ENCODE data around the gene PLEKHG4B.
"Not testable (repeated sequence)": the region's sequence is repeated elsewhere in the genome, so short reads cannot be mapped to it uniquely, and the experiment has no call there.

The PLEKHG4B gene, protein sequence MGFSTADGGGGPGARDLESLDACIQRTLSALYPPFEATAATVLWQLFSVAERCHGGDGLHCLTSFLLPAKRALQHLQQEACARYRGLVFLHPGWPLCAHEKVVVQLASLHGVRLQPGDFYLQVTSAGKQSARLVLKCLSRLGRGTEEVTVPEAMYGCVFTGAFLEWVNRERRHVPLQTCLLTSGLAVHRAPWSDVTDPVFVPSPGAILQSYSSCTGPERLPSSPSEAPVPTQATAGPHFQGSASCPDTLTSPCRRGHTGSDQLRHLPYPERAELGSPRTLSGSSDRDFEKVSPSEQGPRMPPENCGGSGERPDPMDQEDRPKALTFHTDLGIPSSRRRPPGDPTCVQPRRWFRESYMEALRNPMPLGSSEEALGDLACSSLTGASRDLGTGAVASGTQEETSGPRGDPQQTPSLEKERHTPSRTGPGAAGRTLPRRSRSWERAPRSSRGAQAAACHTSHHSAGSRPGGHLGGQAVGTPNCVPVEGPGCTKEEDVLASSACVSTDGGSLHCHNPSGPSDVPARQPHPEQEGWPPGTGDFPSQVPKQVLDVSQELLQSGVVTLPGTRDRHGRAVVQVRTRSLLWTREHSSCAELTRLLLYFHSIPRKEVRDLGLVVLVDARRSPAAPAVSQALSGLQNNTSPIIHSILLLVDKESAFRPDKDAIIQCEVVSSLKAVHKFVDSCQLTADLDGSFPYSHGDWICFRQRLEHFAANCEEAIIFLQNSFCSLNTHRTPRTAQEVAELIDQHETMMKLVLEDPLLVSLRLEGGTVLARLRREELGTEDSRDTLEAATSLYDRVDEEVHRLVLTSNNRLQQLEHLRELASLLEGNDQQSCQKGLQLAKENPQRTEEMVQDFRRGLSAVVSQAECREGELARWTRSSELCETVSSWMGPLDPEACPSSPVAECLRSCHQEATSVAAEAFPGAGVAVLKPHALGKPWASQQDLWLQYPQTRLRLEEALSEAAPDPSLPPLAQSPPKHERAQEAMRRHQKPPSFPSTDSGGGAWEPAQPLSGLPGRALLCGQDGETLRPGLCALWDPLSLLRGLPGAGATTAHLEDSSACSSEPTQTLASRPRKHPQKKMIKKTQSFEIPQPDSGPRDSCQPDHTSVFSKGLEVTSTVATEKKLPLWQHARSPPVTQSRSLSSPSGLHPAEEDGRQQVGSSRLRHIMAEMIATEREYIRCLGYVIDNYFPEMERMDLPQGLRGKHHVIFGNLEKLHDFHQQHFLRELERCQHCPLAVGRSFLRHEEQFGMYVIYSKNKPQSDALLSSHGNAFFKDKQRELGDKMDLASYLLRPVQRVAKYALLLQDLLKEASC (N-terminal part only)
- 0.26 to 0.44 reads per million in 2 donors for total RNA-seq

DNA sequence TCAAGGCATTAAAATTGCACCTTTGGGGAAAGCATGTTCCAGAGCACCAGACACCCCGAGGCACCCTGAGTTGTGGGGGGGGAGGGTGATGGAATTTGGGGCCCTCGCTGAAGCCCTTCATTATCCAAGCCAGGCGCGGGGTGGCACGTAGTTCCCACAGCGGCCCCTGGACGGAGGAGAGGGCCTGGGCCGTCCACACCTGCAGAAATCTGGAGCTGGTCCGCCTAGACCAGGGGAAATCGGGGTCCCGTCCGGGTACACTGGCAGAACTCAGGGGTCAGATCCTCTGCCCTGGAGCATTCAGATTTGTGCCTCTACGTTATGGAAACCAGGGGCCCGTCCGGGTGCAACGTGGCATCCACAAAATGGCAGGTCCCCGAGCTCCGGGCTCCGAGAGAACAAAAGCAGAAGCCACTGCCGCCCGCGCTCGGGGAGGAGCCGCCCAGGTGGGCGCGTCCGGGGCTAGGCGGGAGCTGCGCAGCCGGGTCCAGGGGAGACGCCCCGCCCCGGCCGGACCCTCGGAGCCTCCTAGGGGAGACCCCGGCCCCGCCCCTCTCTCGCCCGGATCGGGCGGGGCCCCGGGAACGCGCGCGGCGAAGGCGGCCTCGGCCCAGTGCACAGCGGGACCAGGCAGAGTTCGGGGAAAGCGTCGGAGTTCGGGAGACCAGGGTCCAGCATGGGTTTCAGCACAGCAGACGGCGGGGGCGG, at the start of gene PLEKHG4B:
Gene PLEKHG4B, plus strand, starts transcription at position 613 of the 708 bp plus-strand sequence. Its CDS starts 64 bp downstream, at position 677.
- DNase-seq = no peak

DNA sequence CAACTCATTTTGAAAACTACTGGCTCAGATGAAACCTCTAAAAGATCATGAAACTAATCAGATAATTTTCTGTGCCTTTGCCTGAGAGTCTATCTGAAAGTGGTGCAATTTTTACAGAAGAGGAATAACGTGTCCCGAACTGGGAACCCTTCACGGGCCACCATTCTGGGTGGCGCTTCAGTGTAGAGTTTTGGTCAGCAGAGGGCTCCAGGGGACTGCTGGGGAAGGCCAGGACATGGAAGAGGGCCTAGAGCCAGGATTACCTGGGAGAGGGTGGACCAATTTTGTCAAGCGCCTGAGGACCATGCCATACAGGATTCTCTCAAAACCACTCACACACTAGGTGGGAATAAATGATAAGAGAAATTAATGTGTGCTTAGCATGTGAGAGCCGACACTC, 49.7 kb upstream of the PLEKHG4B start:
- no peak for DNase-seq

DNA sequence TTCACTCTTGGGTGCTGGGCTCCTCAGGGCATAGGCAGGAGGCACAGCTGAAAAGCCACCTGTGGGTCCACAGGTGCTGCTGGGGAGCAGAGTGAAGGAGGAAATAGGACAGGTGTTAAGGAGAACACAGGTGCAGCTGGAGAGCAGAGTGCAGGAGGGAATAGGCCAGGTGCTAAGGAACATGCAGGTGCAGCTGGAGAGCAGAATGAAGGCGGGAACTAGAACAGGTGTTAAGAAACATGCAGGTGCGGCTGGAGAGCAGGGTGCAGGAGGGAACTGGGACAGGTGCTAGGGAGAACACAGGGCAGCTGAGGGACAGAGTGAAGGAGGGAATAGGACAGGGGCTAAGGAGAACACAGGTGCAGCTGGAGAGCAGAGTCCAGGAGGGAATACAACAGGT, 43.8 kb upstream of the PLEKHG4B start:
- DNase-seq = no peak

DNA sequence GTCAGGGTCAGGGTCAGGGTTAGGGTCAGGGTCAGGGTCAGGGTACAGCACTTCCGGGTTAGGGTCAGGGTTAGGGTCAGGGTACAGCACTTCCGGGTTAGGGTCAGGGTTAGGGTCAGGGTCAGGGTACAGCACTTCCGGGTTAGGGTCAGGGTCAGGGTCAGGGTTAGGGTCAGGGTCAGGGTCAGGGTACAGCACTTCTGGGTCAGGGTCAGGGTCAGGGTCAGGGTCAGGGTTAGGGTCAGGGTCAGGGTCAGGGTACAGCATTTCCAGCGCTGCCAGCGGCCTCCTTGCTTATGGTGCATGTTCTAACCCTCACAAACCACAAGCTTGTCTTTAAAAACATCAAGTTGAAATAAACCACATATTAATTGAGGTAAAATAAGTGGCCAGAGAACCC, 42.4 kb upstream of the PLEKHG4B start:
- DNase-seq = not testable (repeated sequence)

DNA sequence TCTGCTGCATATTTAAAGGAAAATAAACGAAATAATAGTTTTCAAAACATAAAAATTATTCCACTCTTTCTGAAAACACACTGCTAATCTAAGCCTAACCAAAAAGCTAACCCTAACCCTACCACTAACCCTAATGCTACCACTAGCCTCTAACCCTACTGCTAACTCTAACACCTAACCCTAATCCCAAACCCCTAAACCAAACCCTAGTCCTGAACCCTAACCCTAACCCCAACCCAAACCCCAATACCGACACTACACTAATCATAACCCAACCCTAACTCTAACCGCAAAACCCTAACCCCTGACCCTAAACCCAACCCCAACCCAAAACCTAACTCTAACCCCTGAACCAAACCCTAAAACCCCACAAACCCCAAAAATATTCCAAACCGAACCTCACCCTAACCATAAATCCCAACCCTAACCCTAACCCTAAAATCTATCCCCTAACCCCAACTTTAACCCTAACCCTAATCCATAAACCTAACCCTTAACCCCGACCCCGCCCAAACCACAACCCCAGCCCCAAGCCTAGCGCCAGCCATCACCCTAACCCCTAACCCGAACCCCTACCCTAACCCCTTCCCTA, 41.9 kb upstream of the PLEKHG4B start:
- DNase-seq = no peak

DNA sequence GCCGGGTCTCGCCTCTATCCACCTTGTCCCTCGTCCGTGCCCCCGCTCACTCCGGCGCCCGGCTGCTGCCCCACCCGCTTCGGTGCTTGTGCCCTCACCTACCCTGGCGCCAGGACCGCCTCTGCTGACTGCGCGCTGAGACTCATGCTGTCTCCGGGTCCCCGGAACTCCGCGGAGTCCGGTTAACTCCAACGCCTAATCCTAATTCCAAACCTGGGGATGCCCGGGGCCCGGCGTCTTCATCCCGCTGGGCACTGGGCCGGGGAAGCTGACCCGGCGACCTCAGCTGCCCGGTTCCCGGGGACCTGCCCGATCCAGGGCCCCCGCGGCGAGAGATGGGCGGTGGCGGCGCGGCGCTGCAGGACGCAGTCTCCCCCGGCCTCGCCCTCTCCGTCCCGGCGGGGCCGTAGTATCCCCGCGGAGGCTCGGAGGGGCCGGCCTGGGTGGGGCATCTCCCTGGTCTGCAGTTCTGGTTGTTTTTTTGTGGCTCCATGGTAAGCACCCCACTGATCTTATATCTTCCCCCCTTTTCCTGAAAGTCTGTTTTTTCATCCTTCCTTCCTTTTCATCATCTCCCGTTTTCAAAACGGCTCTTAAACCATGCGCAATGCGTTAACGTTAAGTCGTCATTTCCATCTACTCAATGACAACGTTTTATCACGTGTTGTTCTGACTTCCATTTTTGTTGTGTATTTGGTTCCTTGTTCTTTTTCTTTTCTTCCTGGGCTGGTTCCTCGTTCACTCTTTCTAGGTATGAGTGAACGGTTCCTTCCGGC, 41.1 kb upstream of the PLEKHG4B start:
- DNase-seq = no peak

DNA sequence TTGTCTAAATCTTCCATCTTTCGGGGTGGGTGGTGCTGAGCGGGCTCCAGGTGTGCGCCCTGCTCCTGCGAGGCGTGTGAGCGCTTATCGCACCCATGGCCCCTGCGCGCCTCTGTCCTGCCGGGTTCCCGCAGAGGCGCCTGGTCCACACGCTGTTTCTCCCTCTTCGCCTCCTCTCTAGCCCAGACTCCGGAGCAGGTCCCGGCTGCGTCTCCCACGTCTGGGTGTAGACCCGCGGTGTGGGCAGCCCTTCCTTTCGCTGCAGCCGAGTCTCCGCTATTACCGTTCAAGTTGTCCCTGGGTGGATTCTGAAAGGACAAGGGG, 40.5 kb upstream of the PLEKHG4B start:
- no peak for DNase-seq

DNA sequence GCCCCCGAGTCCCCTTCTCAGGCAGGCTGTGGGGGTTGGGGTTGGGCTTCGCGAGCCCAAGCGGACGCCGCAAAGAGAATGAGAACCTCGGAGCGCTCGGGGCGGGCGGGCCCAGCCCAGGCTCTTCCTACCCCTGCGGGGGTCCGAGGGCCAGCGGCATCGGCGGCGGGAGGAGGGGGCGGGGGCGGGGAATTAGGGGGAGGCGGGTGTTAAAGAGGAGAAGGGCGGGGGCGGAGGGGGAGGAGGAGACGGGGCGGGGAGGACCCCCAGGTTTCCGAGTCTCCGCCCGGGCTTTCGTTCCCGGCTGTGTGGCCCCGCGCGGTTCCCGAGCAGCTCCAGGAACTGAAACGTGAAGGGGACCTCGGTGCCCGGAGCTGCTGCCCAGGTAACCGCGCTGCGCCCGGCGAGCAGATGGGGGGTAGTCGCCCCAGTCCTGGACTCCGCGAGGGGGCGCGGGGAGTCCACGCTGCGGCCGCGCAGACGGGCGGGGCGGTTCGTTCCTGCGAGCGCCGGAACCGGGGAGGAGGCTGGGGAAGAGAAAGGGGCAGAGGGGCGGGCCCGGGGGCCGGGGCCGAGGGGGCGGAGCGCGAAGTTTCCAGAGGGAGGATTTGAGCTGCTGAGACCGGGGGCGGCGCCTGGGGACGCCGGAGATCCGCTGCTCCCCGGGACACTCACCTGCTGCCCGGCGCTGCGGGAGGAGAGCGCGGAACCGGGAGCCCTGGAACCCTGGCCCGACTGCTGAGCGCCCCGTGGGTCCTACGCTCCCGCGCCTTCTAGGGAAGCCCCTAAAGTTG, 38.4 kb upstream of the PLEKHG4B start:
- no peak for DNase-seq

DNA sequence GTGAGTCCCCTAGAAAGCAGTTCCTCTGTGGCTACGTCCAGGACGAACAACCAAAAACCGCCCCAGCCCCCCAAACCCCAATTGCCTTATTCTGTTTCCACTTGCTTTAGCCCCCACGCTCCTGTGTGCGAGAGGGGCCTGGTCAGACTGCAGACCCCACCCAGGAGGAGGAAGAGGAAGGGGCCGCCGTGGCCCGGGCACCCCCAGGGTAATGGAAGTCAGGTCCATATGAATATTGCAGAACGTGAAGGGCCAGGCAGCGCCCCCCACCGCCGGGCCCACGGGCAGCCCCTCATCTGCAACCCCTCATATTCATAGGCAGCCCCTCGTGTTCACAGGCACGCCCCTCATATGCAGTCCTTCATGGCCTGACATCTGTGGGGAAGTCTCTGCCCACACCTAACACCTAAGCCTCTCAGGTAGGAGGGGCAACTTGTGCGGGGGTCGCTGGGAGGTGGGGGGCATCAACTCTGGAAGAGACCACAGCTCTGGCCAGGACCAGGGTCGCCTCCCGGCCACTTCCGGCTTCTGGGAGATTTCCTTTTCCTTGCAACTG, 37.7 kb upstream of the PLEKHG4B start:
- no peak for DNase-seq

DNA sequence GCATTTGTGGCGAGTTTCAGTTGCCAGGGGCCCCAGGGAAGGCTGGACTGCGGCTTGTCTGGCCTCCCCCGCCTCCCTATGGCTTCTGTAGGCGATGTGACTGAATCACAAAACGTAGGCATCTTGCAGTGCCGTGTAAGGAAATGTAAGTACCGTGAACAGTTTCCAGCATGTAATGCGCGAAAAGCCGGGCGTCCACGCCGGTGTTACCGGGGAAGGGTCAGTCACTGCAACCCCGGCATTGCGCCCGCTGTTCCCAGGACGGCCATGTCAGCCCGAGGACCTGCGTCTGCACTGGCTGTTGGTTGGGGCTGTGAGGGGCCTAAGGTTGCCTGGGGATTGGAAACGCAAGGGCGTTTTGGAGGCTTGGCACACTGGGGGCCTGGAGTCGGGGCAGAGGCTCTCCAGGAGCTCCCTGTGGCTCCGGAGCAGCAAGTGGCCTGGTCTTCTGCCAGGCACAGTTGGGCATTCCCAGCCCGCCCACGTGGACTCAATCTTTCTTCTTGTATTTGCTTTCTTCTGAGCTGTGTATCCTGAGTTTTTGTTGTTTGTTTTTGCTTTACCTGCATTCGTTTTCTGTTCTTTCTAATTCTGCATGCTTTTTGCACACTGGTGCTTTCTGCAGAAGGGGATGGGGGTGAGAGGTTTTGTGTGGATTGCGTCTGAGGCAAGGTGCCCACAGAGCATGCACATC, 36.9 kb upstream of the PLEKHG4B start:
- DNase-seq = no peak

DNA sequence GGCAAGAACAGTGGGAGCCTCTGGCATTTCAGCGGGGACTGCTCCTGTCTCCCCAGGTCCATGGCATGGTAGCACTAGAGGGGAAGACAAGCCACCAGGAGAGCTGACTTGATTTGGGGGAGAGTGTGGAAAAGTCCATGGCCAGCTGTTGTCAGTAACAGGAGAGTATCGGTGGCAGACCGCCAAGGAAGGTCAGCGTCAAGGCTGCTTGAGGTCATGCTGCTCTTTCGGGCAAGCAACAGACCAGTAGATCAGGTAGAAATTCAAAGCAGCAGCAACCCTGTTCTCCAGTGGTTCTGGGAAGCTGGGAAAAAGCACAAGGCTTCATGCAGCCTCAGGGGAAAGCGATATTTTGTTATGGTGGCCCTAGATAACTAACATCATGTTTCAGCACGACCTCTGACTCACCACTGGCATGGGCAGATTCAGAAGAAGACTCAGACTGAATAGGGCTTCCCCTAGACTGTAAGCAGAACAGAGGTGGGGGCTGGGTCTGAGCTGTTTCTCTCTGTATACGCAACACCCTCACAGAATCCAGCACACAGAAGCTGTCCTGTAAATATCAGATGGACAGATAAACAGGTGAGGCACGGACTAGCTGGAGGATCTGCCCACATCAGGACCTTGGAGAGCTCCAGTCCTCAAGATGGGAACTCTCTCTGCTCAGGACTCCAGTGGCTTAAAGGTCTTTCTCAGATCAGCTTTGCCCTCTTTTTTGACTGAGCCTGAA, 35.2 kb upstream of the PLEKHG4B start:
- DNase-seq = no peak

DNA sequence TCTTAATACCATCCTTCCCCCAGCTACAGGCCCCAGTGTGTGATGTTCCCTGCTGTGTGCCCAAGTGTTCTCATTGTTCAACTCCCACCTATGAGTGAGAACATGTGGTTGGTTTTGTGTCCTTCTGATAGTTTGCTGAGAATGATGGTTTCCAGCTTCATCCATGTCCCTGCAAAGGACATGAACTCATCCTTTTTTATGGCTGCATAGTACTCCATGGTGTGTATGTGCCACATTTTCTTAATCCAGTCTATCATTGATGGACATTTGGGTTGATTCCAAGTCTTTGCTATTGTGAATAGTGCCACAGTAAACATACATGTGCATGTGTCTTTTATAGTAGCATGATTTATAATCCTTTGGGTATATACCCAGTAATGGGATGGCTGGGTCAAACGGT, 31.7 kb upstream of the PLEKHG4B start:
- DNase-seq = not testable (repeated sequence)

DNA sequence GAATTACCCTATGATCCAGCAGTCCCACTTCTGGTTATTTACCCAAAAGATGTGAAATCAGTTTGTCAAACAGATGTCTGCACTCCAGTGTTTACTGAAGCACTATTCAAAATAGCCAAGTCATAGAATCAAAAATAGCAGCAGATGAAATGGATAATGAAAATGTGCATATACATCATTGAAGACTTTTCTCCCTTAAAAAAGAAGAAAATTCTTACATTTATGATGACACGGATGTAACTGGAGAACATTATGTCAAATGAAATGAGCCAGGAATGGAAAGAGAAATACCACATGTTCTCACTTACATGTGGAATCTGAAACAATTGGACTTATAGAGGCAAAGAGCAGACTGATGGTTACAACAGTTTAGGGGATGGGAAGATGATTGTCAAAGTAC, 21.5 kb upstream of the PLEKHG4B start:
- no peak for DNase-seq

DNA sequence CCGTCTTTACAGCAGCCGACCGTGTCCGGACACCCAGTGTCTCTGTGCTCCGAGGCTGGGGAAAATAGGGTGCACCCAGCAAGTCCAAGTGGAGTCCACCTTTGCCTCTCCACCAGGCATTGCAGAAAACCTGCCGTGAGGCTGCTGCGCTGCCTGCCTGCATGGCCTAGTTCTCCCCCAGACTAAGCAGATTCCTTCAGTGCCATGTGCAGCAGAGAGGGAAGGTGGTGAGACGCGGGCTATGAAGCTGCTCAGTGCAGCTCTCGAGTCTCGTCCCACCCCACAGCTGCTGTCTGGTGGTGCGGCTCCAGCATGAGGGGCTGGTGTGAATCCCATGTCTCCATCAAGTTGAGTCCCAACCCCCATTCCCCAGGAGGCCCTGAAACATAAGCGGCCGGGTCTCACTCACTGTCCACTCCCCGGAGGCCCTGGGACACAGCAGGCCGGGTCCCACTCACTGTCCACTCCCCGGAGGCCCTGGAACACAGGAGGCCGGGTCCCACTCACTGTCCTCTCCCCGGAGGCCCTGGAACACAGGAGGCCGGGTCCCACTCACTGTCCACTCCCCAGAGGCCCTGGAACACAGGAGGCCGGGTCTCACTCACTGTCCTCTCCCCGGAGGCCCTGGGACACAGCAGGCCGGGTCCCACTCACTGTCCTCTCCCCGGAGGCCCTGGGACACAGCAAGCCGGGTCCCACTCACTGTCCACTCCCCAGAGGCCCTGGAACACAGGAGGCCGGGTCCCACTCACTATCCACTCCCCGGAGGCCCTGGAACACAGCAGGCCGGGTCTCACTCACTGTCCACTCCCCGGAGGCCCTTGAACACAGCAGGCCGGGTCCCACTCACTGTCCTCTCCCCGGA, 19.4 kb upstream of the PLEKHG4B start:
- not testable (repeated sequence) for DNase-seq

DNA sequence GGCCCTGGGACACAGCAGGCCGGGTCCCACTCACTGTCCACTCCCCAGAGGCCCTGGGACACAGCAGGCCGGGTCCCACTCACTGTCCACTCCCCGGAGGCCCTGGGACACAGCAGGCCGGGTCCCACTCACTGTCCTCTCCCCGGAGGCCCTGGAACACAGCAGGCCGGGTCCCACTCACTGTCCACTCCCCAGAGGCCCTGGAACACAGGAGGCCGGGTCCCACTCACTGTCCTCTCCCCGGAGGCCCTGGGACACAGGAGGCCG, 18.9 kb upstream of the PLEKHG4B start:
- not testable (repeated sequence) for DNase-seq

DNA sequence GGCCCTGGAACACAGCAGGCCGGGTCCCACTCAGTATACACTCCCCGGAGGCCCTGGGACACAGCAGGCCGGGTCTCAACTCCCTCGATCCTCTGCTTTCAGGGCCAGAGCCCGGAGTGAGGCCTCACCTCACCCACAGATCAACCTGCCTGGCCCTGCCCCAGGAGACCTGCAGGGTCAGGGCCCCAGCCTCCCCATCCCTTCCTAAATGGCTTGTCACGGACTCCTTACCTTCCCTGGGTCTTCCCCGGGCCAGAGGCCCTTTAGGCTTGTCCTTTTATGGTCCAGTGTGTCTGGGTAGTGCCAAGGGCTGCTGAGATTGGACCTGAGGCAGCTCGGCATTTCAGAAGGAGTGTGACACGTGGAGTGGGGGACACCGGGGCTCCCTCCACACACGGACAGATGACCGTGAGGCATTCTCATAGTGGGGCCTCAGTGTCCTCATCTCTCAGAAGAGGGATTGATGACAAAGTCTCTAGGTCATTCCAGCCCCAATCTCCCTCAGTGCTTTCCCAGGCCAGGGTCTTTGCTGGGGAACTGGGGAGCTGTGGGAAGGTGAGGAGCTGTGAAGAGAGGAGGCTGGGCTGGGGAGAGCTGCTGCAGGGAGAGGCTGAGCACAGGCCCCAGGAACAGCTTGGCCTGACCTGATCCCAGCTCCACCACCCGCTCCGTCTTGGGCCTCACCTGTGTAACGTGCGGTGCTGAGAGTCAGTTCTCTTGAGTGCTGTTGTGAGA, 18.0 kb upstream of the PLEKHG4B start:
- no peak for DNase-seq

DNA sequence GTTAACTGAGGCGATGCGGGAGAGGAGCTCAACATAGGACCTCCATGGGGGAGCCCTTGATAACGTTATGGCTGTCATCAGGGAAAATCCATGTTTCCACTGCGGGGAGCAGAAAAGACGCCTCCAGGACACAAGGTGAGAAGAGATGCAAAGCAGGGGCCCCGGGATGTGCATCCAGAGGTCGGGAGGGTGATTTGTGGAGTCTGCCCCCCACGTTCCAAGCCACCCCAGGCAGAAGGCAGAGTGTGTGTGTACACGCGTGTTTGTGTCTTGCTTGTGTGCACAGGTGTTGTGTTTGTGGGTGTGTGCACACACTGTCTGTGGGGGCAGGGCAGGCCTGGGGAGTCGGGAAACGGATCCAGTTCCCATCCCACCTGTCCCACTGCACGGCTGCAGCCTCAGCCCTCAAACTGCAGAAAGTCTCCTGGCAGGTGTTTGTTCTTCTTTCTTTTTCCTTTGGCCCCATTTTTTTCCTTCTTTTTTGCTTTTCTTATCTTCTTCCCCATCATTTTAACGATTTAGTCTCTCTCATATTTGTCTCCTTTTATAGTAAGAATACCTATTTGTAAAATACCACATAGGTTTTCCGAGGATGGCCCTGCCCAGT, 17.4 kb upstream of the PLEKHG4B start:
- no peak for DNase-seq
